Colonic mucosa (tissue), 4 donors: Measurements from ENCODE around the gene KCNH3. TPM values are rescaled to one million over a fixed set of nuclear protein-coding genes. Genes with fewer than 3 reads are reported as not detected.

Experiments
- DNase-seq: peaks from one replicate; pipeline ENCODE4 v3.0.0-alpha.2; 2020
- H3K27ac ChIP-seq: fragments of 200-600 bp; one replicate; pipeline ENCODE4 v1.8.0; 2021
- H3K27me3 ChIP-seq: fragments of 200-600 bp; one replicate; pipeline ENCODE4 v1.8.0; 2021
- H3K36me3 ChIP-seq: fragments of 200-600 bp; one replicate; pipeline ENCODE4 v1.8.0; 2021
- H3K4me1 ChIP-seq: fragments of 200-600 bp; one replicate; pipeline ENCODE4 v1.8.0; 2021; ENCODE audit warnings: mild to moderate bottlenecking
- H3K4me3 ChIP-seq: fragments of 200-600 bp; one replicate; pipeline ENCODE4 v1.8.0; 2021
- H3K9ac ChIP-seq, 2 donors: one replicate each; pipeline ENCODE4 v1.7.0; 2013; ENCODE audit warnings: control low read depth in 2 of 2, low read depth in 2 of 2, low read length in 2 of 2
- H3K9me3 ChIP-seq: fragments of 200-600 bp; one replicate; pipeline ENCODE4 v1.8.0; 2021
- intact Hi-C: fragments of 100-400 bp; cut with DNase I; formaldehyde crosslinking; loops from one replicate; pipeline ENCODE4 v1.14.1; 2022
- total RNA-seq, 2 donors: library from RNA; stranded (reverse); fragmentation: NEBNext Ultra II Directional in 1 of 2; extraction: Animal tissue kit (Norgen Biotek cat#: 25700) in 1 of 2; gene quantifications; one replicate each; pipeline ENCODE4 v1.2.1, GENCODE V29; 2021
- TF ChIP-seq, protein P1 (sequence below): fragments of 200-600 bp; IDR thresholded peaks from one replicate; pipeline ENCODE4 v1.8.0; 2022; ENCODE audit warnings: antibody characterized with exemption, mild to moderate bottlenecking
- donor health status: healthy.
- donor health status: DM: no; HTN: no; CAD: no.
- donor health status: DM: no; HTN: no; CAD: no.

The KCNH3 gene
- total RNA-seq, 2 donors from 2014 or later, result 0.05 to 0.13 TPM

GRCh38 chr12:49543914-49544815 is 5.3 kb downstream of the KCNH3 start:
- H3K27ac ChIP-seq, result no peak overlapping the region
- TF ChIP-seq, protein P1, sequence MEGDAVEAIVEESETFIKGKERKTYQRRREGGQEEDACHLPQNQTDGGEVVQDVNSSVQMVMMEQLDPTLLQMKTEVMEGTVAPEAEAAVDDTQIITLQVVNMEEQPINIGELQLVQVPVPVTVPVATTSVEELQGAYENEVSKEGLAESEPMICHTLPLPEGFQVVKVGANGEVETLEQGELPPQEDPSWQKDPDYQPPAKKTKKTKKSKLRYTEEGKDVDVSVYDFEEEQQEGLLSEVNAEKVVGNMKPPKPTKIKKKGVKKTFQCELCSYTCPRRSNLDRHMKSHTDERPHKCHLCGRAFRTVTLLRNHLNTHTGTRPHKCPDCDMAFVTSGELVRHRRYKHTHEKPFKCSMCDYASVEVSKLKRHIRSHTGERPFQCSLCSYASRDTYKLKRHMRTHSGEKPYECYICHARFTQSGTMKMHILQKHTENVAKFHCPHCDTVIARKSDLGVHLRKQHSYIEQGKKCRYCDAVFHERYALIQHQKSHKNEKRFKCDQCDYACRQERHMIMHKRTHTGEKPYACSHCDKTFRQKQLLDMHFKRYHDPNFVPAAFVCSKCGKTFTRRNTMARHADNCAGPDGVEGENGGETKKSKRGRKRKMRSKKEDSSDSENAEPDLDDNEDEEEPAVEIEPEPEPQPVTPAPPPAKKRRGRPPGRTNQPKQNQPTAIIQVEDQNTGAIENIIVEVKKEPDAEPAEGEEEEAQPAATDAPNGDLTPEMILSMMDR, result no peak
- DNase-seq, result no peak
- no peak overlapping the region for H3K9ac ChIP-seq
- no peaks in the 10 kb centered on the region for H3K9me3 ChIP-seq
- H3K27me3 ChIP-seq, result peaks cover 11% of the 10 kb centered on the region
- intact Hi-C loops, result no loop called here
- no peak overlapping the region for H3K4me3 ChIP-seq
- H3K36me3 ChIP-seq, result no peaks in the 10 kb centered on the region
- H3K4me1 ChIP-seq, result no peaks in the 10 kb centered on the region

GRCh38 chr12:49545815-49546214 is 7.0 kb downstream of the KCNH3 start:
- intact Hi-C loops, result no loop called here

DNA sequence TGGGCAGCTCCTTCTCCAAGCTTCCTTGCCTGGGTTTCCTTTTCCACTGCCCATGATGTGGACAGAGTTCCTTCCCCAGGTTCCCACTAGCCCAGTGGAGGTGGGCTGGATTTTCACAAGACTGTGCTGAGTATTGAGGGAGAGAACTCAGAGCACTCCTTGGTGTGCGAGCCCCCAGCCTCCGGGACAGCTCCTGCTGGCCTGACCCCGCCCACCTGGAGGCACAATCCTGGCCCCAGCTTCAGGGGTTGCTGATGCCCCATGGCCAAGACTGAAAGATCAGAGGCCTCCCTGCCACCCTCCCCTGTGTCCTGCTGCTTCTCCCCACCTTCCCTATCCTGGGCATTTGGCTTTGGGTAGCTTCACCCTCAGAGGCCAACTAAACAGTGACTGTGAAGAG is 7.7 kb downstream of the KCNH3 start:
- no peak overlapping the region for H3K27ac ChIP-seq
- intact Hi-C loops, result no loop called here
- H3K9ac ChIP-seq, result no peak overlapping the region
- H3K9me3 ChIP-seq, result no peaks in the 10 kb centered on the region
- no peak overlapping the region for H3K4me3 ChIP-seq
- peaks cover 10% of the 10 kb centered on the region for H3K27me3 ChIP-seq
- DNase-seq, result no peak
- TF ChIP-seq, protein P1, result no peak
- H3K36me3 ChIP-seq, result no peaks in the 10 kb centered on the region
- no peaks in the 10 kb centered on the region for H3K4me1 ChIP-seq

More at GRCh38 chr12:49545815-49546214, 7.0 kb downstream of the KCNH3 start:
- TF ChIP-seq, protein P1, result no peak
- Histone ChIP-seq H3K27ac (no peak overlapping the region), H3K4me1 (no peaks in the 10 kb centered on the region), H3K9me3 (no peaks in the 10 kb centered on the region), H3K4me3 (no peak overlapping the region), H3K9ac (no peak overlapping the region), H3K36me3 (no peaks in the 10 kb centered on the region), H3K27me3 (peaks cover 12% of the 10 kb centered on the region)
- no peak for DNase-seq

DNA sequence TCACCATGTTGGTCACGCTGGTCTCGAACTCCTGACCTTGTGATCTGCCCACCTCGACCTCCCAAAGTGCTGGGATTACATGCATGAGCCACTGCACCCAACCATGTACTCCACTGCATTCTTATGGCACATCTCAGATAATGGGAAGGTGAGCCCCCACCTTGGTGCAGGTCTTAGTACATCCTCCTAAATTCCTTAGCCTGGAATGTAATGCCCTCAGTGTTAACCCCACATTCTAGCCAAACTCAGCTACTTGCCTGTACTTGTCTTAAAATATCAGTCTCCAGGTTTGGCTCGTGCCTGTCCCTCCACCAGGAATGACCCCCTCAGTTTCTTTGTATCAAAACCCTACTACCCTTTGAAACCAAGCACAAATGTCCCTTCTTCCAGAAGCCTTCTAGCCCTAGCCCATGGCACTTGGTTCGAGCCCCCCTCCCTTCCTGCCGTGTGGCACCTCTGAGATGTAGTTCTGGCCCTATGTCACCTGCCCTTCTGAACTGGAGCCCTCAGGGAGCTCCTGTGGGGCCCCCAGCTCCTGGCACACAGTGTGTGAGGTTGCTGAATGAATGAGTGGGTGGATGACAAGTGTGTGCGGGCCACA is 8.4 kb downstream of the KCNH3 start:
- no peaks in the 10 kb centered on the region for H3K9me3 ChIP-seq
- TF ChIP-seq, protein P1, result no peak
- H3K36me3 ChIP-seq, result no peaks in the 10 kb centered on the region
- intact Hi-C loops, result no loop called here
- no peaks in the 10 kb centered on the region for H3K4me1 ChIP-seq
- H3K27me3 ChIP-seq, result peaks cover 10% of the 10 kb centered on the region
- no peak for DNase-seq
- H3K9ac ChIP-seq, result no peak overlapping the region
- H3K4me3 ChIP-seq, result no peak overlapping the region
- H3K27ac ChIP-seq, result no peak overlapping the region

DNA sequence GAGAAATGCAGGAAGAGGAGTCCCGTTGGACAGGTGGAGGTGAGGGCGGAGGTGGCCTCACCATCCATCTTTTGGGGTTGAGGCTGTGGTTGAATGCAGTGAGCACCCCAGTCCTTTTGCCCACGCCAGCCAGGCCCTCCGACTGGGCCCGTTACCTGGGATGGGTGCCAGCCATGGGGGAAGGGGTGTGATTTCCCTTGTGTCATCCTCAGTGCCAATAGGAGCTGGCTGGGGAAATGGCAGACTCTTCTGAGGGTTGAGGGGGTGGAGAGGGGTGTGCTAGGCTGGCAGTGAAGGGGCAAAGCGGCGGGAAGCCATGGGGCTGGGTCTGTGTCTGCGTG is 9.6 kb downstream of the KCNH3 start:
- Histone ChIP-seq H3K4me1 (no peaks in the 10 kb centered on the region), H3K9me3 (no peaks in the 10 kb centered on the region), H3K4me3 (peak overlapping the region; percentile 1), H3K27me3 (peaks cover 10% of the 10 kb centered on the region), H3K36me3 (no peaks in the 10 kb centered on the region), H3K27ac (no peak overlapping the region), H3K9ac (no peak overlapping the region)
- DNase-seq, result no peak
- TF ChIP-seq, protein P1, result no peak
- intact Hi-C loops, result no loop called here
